Measurements from ENCODE around the gene CDH23.

CDH23 gene

DNA sequence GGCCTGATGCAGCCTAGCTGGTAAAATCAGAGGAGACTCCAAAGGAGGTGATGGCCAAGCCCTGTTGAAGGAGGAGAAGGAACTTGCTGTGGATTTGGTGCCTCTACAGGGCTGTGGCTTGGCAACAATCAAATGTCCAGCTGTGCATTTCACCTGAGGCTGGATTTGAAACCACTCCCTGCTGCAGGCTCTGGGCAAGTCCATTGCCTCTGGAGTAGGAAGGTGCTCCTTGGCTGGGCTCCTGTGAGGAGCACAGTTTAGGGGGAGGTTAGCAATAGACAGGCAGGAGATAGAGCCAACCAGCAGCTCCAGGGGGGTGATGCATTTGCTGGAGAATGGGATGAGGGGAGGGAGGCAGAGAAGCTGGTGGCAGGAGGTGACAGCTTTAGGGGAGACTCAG lies 26.5 kb downstream of the CDH23 start:
- no peak for DNase-seq (ENCODE audit: low spot score)

DNA sequence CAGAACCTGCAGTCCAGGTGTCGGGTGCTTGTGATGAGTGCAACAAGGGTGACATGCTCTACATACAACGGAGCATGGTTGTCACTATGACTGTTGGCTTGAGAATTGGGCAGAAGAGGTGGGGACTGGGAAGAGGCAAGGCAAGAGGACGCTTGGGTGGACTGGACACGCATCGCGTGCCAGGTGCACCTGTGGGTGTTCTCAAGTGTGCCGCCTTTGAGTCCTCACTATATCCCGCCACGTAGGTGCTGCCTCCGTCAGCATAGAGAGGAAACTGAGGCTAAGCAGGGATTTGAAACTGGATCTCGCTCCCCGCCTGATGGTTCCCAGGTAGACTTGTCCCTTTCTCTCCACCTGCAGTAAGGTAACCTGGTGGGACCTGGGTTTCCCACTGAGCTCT lies 27.2 kb downstream of the CDH23 start:
- DNase-seq (ENCODE audit: low spot score) = no peak

DNA sequence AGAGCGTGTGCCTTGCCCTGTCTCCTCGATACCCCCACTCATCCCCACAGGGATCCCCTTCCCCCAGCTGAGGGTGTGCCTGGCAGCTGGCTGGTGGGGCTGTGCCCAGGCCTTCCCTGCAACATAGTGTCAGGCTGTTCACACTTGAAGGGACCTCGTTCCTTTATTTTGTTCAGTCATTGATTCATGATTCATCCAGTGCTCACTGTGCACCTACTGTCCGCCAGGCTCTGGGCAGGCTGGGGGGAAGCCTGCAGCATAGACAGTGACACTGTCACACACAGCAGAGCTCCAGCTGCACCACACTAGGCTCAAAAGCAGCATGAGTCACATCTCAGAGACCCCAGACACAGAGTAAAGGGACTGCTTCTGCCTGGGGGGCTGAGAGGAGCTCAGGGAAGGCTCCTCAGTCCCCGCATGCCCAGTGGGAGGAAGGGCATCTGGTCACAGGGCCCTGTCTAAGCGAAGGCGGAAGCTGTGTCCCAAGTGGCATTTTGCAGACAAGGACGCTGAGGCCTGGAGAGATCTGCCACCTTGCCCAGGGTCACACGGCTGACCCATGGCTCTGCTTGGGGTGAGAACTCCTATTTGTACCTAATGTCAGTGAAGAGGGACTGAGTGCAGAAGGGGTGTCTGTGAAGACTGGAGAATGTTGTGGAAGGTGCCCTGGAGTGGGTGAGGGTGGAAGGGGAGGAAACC lies 27.9 kb downstream of the CDH23 start:
- no peak for DNase-seq (ENCODE audit: low spot score)

DNA sequence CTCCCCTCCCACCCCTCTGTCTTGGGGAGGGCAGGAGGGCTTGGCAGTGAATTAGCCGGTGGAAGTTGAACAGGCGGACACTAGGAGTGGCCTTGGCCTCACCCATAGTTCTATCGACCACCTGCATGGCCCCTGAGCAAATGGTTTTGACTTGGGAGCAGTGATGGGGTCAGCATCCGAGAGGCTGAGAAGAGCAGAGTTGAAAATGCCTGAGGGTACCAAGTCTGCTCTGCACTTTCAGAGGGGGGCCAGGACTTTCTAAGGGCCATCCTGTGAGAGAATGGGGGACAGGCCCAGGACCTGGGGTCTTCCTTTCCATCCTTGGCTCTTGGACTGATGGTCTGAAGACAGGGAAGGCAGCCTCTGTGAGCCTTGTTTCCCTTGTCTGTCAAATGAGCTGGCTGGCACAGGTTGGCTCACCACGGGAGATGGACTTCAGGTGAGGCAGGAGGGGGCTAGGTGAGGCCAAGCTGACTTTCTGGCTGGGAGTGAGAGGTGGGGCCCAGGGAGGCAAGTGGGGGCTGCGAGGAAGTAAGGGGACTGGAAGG lies 29.4 kb downstream of the CDH23 start:
- no peak for DNase-seq (ENCODE audit: low spot score)

DNA sequence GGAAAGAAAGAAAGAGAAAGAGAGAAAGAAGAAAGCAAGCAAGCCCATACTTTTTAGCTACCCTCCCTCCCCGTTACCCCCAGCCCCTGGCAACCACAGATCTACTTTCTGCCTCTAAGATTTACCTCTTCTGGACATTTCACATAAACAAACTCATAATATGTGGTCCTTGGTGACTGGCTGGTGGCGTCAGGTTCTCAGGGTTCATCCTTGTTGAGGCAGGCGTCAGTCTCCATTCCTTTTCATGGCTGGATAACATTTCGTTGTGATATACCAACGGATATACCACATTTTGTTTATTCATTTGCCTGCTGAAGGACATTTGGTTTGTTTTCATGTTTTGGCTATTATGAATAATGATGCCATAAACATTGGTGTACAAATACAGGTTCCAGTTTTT lies 30.5 kb downstream of the CDH23 start:
- no peak for DNase-seq (ENCODE audit: low spot score)

DNA sequence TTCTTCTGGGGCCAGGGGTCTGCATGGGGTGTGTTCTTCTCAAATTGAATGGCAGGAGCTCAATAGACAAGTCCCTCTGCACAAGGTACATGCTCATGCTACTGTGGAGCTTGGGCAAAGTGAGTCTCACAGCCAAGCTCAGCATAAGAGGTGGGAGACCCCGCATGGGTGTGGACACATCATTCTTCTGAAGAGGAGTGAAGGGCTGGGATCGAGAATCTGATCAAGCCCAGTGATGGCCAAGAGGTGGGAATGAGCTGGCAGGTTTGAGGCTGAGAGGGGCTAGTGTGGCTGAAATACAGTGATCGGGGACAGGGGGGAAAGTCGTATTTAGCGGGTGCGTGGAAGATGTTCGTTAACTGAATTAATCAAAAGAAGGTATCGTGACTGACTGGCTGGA lies 32.6 kb downstream of the CDH23 start:
- DNase-seq (ENCODE audit: low spot score) = no peak

DNA sequence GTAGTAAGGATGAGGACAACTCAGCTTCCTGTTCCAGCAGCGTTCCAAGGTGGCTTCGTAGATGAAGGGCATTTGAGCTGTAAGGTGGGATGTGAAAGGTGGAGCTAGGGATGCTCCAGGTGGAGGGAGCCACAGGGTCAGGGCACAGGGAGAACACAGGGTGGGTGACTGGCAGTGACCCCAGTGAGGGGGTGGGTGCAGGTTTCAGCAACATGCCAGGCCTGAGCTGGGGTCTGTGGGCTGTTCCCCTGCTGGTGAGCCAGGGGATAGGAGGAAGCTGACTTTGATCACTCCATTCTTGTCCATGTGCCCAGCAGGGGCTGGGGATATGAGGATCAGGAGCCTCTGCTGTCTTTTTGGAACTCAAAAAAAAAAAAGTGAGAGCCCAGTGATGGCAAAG lies 33.2 kb downstream of the CDH23 start:
- no peak for DNase-seq (ENCODE audit: low spot score)

DNA sequence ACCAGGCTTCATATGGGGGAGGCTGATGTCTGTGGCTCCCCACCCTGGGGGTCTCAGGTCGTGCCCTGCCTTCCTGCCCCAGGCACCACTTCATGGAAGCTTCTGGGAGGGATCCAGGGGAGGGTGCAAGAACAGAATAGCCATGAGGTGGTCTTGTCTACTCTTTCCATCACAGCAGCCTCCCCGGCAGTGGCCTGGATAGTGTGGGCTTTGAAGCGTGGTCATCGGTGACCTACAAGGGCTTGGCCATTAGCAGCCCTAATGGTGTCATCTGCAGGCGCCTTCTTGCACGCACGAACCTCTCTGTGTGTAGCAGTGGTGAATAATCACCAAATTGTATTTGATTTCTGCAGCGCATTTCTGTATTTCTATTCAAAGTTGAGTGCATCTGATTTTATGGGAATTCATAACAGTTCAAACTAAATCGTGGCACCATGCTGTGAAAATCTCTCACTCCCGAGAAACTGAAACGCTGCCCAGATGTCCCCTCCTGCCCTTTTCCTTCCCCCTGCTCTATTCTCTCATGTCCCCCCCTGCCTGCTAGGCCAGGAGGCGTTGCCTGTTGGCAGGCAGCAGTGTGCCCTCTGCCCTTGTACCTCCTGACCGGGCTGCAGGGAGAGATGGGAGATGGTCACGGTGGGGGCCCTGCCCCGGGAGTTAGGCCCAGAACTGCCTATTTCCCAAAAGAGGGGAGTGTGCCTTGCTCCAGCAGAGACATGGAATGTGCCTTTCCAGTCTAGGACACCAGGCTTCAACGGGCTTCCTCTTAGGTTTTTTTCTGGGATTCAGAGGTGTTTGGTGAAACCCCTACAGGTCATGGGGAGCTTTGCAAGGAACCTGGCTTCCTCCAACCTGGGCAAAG lies 34.8 kb downstream of the CDH23 start:
- DNase-seq (ENCODE audit: low spot score) = no peak

DNA sequence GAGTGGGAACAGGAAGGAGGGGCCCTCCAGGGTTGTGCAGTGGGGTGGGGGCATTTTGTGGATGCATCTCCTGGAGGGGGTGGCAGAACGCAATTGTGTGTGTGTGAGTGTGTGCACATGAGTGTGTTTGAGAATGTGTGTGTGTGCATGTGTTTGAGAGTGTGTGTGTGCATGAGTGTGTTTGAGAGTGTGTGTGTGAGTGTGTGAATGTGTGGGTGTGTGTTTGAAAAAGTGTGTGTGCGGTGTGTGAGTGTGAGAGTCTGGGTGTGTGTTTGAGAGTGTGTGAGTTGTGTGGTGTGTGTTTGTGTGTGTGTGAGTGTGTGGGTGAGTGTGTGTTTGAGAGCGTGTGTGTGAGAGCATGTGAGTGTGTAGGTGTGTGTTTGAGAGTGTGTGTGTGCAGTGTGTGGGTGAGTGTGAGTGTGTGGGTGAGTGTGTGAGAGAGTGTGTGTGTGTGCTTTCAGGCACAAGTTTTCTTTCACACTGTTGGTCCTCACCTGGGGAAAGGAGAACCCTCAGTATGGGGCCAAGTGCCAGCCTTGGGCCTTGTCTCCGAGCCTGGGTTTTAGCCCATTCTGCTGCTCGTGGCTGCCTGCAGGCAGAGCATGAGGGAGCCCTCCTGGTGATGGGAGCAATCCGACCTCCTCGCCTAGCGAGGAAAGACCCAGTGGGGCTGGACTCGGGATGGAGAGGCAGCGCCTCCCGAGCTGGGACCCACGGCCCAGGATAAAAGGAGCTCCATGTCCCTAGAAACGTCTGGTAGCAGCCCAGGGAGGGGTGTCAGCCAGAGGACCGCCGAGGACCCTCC lies 35.6 kb downstream of the CDH23 start:
- no peak for DNase-seq (ENCODE audit: low spot score)

DNA sequence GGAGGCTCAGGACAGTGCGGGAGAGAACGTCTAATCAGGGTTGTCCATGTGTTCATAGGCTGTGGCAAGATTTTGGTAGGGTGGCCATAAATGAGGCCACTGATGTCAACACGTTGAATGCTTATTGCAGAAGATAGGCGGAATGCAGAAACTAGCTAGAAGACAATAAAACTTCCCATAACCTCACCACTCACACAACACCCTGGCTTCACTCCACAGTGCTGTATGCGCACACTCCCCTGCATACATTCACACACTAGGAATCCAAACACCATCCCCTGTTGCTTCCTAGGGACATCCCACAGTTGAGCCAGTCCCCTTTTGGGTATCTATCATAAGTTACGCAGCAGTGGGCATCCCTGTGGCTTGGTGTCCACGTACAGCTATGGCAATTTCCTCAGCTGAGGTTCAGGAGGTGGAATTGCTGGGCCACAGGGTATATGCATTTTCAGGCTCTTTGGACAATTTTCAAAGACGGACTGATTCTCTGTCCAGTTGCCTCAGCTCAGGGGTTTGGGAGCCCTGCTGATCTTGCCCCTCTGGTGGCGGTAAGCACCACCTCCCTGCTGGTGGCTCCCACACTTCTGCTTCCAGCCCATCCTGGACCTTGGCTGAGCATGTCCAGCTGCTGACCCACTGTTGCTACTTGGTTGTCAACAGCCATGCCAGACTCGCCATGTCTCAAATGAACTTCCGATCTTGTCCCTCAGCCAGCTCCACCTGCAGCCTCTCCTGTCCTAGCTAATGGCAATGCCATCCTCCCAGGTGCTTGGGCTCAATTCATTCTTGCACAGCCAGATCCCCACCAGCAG lies 36.4 kb downstream of the CDH23 start:
- DNase-seq (ENCODE audit: low spot score) = no peak

DNA sequence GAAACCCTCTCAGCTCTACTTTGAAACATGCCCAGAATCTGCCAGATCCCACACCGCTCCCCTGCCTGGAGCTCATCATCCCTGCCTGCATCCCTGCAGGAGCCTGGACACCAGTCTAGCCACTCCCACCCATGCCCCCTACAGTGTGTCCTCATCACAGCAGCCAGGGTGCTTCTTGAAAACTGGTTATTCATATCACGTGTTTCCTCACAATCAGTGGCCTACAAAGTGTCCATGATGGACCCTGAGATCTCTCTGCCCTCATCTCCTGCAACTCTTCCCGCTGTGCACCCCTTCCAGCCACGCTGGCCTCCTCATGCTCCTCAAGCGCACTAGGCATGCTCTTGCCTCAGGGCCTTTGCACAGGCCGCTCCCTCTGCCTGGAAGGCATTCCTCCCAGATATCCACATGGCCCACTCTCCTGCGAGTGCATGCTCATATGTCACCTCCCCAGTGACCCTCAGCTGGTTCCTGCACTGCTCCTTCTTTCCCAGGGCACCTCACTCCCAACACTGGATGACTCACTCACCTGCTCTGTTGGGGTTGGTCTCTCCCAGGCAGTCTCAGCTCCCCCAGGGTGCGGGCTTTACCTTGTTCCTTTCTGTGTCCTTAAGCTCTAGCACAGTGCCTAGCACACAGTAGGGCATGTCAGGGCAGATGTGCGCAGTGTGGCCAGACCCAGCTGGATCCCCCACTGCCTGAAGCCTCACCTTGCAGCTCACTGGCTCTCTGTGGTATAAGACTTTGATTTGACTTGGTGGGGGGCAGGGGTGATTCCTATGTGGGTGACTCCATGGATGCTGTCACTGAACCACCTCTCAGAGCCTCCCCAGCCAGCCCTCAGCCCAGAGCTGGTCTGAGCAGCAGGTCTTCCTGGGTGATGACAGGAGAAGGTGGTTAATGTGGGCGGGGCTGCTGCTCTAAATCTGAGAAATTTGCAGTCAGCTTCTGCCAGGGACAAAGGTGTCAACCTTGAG lies 37.3 kb downstream of the CDH23 start:
- peak; percentile 3 for DNase-seq (ENCODE audit: low spot score)

DNA sequence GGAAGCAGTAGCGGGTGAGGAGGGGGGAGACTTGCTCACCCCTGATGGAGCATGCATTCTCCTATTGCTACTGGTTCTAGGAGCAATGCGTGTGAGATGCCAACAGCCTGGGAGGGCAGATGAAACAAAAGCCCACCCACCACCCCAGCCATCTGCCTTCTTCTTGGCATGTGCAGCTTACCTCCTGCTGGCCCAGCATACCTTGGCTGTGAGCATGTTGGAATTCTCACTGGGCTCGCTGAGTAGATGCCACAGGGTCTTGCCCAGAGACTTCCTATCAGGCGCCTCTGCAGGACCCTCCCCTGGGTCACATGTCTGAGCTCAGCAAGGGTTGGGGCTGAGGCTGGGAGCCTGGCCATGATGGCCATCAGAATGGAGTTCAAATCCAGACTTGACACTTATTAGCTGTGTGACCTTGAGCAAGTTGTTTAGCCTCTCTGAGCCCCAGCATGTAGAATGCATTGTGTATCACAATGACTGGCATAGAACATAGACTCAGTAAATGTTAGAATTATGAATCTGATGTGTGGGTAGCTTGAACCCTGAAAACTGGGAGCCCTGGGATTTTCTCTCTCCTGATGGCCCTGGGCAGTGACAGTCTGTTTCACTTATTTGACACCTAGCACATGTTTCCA lies 38.2 kb downstream of the CDH23 start:
- DNase-seq (ENCODE audit: low spot score) = no peak

DNA sequence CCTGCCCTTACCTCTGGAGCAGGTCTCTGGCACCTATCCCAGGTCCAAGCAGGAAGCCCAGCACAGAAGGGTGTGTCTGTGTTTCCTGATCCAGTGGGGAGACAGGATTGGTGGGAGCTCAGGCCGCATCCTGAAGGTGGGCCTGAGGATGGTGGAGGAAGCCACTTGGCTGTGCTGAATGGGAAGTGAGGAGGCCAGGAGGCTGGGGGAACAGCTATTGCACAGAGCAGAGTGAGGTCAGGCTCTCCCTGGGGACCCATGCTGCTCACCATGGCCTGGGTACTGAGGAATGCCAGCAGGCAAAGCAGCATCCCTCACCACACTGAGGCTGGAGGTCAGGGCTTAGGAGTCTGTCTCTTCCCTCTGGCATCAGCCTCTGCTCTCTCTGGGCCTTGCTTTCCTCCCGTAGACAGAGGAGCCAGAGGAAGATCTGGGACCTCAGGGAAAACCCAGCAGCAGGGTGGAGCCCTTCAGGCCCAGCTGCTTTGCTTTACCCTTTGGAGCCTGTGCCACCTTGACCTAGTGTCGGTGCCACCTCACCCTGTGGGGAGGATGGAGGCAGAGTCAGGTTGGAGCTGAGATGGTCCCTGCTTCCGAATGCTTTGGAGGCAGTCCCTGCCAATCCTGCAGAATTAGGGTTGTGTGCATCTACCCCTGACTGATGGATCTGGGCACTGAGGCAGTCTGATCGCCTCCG lies 39.0 kb downstream of the CDH23 start:
- no peak for DNase-seq (ENCODE audit: low spot score)

DNA sequence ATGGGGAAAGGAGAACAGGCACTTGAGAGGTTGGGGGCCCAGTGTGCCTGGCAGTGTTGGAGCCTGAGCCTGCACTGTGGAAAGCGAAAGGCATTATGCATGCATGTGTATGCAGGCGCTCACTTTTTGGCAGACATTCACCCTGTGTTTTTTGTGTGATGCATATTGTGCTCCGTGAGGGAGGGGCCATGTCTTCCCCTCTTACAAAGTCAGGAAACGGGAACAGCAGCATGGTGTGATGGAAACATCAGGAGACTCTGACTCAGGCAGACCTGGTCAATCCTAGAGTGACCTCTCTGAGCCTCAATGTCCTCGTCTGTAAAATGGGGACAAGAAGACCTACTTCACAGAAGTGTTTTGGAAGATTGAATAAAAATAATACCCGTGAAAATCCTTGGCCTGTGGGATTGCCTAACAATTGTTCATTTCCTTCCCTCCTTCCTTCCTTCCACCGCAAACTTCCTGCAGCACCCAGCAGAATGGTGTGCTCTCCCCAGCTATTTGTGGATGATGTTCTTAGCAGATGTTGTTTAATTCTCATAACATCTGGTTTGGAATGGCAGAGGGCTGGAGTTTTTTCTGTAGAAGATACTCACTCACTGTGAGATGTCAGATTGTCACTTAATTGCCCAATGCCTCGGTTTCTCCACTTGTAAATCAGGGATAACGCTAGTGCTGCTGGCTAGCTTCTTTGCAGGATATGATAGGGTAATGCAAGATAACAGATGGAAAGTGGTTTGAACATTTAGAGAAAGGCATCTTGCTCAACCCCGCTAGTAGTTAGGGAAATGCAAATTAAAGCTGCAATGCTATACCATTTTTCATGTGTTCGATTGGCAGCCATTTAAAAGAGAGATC lies 39.8 kb downstream of the CDH23 start:
- DNase-seq (ENCODE audit: low spot score) = no peak

DNA sequence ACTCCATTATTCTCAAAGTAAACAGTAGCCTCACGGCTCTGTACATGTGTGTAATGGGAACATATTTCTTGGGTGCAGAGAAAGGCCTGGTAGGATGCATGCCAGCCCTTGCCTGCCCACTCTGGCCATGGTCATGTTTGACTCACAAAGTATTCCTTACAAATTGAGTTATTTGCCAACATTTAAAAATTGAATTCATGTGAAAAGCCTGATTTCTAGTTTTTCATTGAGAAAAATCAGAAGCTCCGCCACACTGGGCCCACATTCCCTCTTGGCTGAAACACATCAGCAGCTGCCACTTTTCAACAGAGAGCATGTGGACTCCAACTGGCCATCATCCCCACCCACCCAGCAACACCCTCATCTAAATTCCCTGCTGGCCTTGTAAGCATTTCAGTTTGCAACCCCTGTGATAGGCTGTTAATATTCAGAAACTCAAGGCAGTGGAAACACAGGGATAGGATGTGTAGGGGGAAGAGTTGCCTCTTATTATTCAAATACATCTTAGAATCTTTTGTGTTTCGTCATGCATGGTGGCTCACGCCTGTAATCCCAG lies 40.9 kb downstream of the CDH23 start:
- DNase-seq (ENCODE audit: low spot score) = no peak

DNA sequence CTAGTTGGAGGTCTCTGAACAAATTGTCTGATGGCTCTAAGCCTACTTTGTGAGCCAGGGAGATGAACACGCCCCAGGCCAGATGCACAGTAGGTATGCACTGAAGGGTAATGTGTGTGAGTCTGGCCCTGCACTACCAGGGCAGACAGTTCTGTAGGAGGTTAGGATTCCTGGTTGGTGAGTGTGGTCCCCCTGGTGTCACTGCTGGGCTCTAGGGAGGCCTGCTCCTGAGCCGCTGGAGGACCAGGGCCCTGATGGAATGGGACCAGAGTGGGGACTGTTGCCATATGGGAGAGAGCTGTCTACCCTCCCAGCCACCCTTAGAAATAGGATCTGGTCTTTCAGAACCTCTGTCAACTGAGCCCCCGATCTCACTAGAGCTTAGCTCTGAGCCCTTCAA lies 42.0 kb downstream of the CDH23 start:
- no peak for DNase-seq (ENCODE audit: low spot score)

DNA sequence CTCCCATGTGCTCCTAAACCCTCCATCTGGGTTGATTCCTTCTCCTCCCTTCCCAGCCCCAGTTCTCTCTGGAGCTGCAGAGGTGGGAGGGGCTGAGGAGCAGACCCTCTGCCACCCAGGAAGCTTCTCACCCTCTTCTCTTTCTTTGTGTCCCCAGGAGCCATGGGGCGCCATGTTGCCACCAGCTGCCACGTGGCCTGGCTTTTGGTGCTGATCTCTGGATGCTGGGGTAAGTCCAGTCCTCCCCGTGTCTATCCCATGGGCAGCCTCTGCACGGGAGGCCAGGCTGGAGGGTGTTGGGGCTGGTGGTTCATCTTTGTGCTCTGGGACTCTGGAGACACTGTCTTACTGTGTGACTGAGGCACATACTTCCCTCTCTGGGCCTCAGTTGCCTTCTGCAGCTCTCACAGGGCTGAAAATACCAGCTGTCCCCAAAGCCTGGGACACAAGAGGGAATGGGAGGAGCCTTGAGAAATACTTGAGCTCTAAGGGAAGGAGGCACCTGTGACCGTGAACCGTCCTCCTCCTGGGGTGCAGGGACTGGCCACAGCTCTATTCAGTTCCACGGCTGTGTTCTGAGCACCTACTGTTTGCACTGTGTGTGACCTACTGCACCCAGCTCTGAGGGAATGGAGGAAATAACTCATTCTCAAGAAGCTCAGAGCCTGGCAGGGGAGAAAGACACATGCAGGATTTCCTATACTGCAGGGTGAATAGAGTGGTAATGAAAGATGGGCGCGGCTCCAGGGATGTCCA lies 43.1 kb downstream of the CDH23 start:
- no peak for DNase-seq (ENCODE audit: low spot score)

Measured in activated CD4-positive, alpha-beta T cell treated with anti-CD3 and anti-CD28 coated beads, Interleukin-2, Interleukin-4, amounts not matched to agents 100 ng/mL and 50 ng/mL, durations not matched to agents 16 hours and 8 hours (primary cell).